H9 (cell line): ENCODE measurements around the gene AKT3. TPM values are rescaled to one million over a fixed set of nuclear protein-coding genes. Genes with fewer than 3 reads are reported as not detected.

ENCODE experiments used
- DNase-seq: peaks from one replicate; pipeline ENCODE4 v3.0.0-alpha.2; 2017
- H2AFZ ChIP-seq: one replicate; pipeline ENCODE4 v1.6.1; 2013; ENCODE audit warnings: mild to moderate bottlenecking, low read length, control low read depth, moderate library complexity
- H2AK5ac ChIP-seq: 2 replicates; pipeline ENCODE4 v1.6.1; 2013; ENCODE audit warnings: low read length, control low read depth, mixed read lengths; ENCODE audit not compliant: insufficient read length
- H2BK120ac ChIP-seq: one replicate; pipeline ENCODE4 v1.6.1; 2013; ENCODE audit warnings: low read depth, mild to moderate bottlenecking, low read length, control low read depth, inconsistent platforms; ENCODE audit not compliant: poor library complexity, severe bottlenecking
- H2BK12ac ChIP-seq: 2 replicates; pipeline ENCODE4 v1.6.1; 2013; ENCODE audit warnings: low read length, control low read depth, mixed read lengths, low read depth; ENCODE audit not compliant: insufficient read length
- H2BK15ac ChIP-seq: 2 replicates; pipeline ENCODE4 v1.6.1; 2013; ENCODE audit warnings: low read depth, low read length, control low read depth
- H2BK20ac ChIP-seq: one replicate; pipeline ENCODE4 v1.6.1; 2013; ENCODE audit warnings: low read depth, mild to moderate bottlenecking, low read length, control low read depth, inconsistent platforms; ENCODE audit not compliant: poor library complexity, severe bottlenecking
- H2BK5ac ChIP-seq: 2 replicates; pipeline ENCODE4 v1.6.1; 2013; ENCODE audit warnings: low read length, control low read depth, mixed read lengths; ENCODE audit not compliant: insufficient read length
- H3K14ac ChIP-seq: 2 replicates; pipeline ENCODE4 v1.6.1; 2013; ENCODE audit warnings: low read length, control low read depth; ENCODE audit not compliant: insufficient read depth
- H3K18ac ChIP-seq: 2 replicates; pipeline ENCODE4 v1.6.1; 2013; ENCODE audit warnings: low read depth, mild to moderate bottlenecking, mixed read lengths, low read length, control low read depth; ENCODE audit not compliant: insufficient read length
- H3K23ac ChIP-seq: 2 replicates; pipeline ENCODE4 v1.6.1; 2013; ENCODE audit warnings: low read length, control low read depth, mixed read lengths, low read depth; ENCODE audit not compliant: insufficient read length
- H3K23me2 ChIP-seq: 2 replicates; pipeline ENCODE4 v1.6.1; 2013; ENCODE audit warnings: low read depth, mild to moderate bottlenecking, mixed read lengths, low read length, control low read depth; ENCODE audit not compliant: insufficient read length, poor library complexity, severe bottlenecking
- H3K27ac ChIP-seq: 2 replicates; pipeline ENCODE4 v1.5.1; 2013; ENCODE audit warnings: low read length, control low read depth, mixed read lengths, low read depth; ENCODE audit not compliant: insufficient read length
- H3K27me3 ChIP-seq: 2 replicates; pipeline ENCODE4 v1.6.1; 2013; ENCODE audit warnings: low read length, control low read depth, inconsistent platforms; ENCODE audit not compliant: insufficient read depth
- H3K4ac ChIP-seq: 2 replicates; pipeline ENCODE4 v1.6.1; 2013; ENCODE audit warnings: low read depth, mild to moderate bottlenecking, control low read depth, inconsistent platforms, low read length, moderate library complexity
- H3K4me1 ChIP-seq: 2 replicates; pipeline ENCODE4 v1.6.1; 2013; ENCODE audit warnings: low read length, control low read depth, inconsistent platforms; ENCODE audit not compliant: insufficient read depth
- H3K4me2 ChIP-seq: 2 replicates; pipeline ENCODE4 v1.6.1; 2013; ENCODE audit warnings: low read length, control low read depth, mixed read lengths; ENCODE audit not compliant: insufficient read length, insufficient read depth
- H3K56ac ChIP-seq: 2 replicates; pipeline ENCODE4 v1.6.1; 2013; ENCODE audit warnings: low read depth, mild to moderate bottlenecking, mixed read lengths, low read length, control low read depth; ENCODE audit not compliant: insufficient read length
- H3K79me1 ChIP-seq: 2 replicates; pipeline ENCODE4 v1.6.1; 2013; ENCODE audit warnings: low read depth, mild to moderate bottlenecking, moderate library complexity, low read length, control low read depth, inconsistent platforms; ENCODE audit not compliant: insufficient read depth, poor library complexity, severe bottlenecking
- H3K79me2 ChIP-seq: 2 replicates; pipeline ENCODE4 v1.6.1; 2013; ENCODE audit warnings: low read length, control low read depth, inconsistent platforms; ENCODE audit not compliant: insufficient read depth
- H3K9ac ChIP-seq: 2 replicates; pipeline ENCODE4 v1.6.1; 2013; ENCODE audit warnings: low read length, control low read depth, mixed read lengths; ENCODE audit not compliant: insufficient read length; ENCODE audit errors: extremely low read depth
- H3K9me3 ChIP-seq: one replicate; pipeline ENCODE4 v1.6.1; 2013; ENCODE audit warnings: low read depth, low read length, inconsistent platforms; ENCODE audit not compliant: control insufficient read depth
- H3T11ph ChIP-seq: one replicate; pipeline ENCODE4 v1.6.1; 2013; ENCODE audit warnings: mild to moderate bottlenecking, low read length, control low read depth, inconsistent platforms
- H4K20me1 ChIP-seq: one replicate; pipeline ENCODE4 v1.6.1; 2013; ENCODE audit not compliant: control insufficient read depth, insufficient read length, insufficient read depth
- H4K5ac ChIP-seq: 2 replicates; pipeline ENCODE4 v1.6.1; 2013; ENCODE audit warnings: low read depth, mild to moderate bottlenecking, mixed read lengths, low read length, control low read depth; ENCODE audit not compliant: insufficient read length
- H4K8ac ChIP-seq: replicated peaks from 2 replicates; pipeline ENCODE4 v1.6.1; 2013; ENCODE audit warnings: low read length, control low read depth, mixed read lengths, low read depth; ENCODE audit not compliant: insufficient read length
- H4K91ac ChIP-seq: 2 replicates; pipeline ENCODE4 v1.6.1; 2013; ENCODE audit warnings: low read depth, mild to moderate bottlenecking, moderate library complexity, mixed read lengths, low read length, control low read depth; ENCODE audit not compliant: insufficient read length
- H3K27ac Mint-ChIP-seq, 3 experiments: 2 replicates in 2 of 3; 3 replicates in 1 of 3; pipeline ENCODE4 v1.8.0; 2020 to 2021; ENCODE audit warnings: mixed read lengths in 3 of 3, mild to moderate bottlenecking in 1 of 3, moderate library complexity in 1 of 3
- H3K27me3 Mint-ChIP-seq: 2 replicates; pipeline ENCODE4 v1.8.0; 2021; ENCODE audit warnings: low read depth, mild to moderate bottlenecking, moderate library complexity, mixed read lengths
- H3K36me3 Mint-ChIP-seq, 3 experiments: 2 replicates in 2 of 3; 3 replicates in 1 of 3; pipeline ENCODE4 v1.8.0; 2020 to 2021; ENCODE audit warnings: low read depth in 3 of 3, mixed read lengths in 3 of 3; ENCODE audit not compliant: insufficient read depth in 1 of 3
- H3K4me1 Mint-ChIP-seq, 2 experiments: 2 replicates each; pipeline ENCODE4 v1.8.0; 2020; ENCODE audit warnings: mixed read lengths in 2 of 2
- H3K4me3 Mint-ChIP-seq, 2 experiments: 2 replicates in 1 of 2; 3 replicates in 1 of 2; pipeline ENCODE4 v1.8.0; 2020 to 2021; ENCODE audit warnings: mild to moderate bottlenecking in 2 of 2, mixed read lengths in 2 of 2, moderate library complexity in 1 of 2
- H3K9me3 Mint-ChIP-seq, 2 experiments: 2 replicates in 1 of 2; 3 replicates in 1 of 2; pipeline ENCODE4 v1.8.0; 2020; ENCODE audit warnings: mild to moderate bottlenecking in 2 of 2, mixed read lengths in 2 of 2, moderate library complexity in 1 of 2
- CTCF ChIP-seq: fragments of 200-600 bp; sonication (generic); conservative IDR thresholded peaks from 3 replicates; pipeline ENCODE4 v1.8.0; 2021; ENCODE audit warnings: antibody characterized with exemption, mild to moderate bottlenecking
- WGBS: extraction: QIAGEN DNeasy Blood & Tissue Kit; methylation state at CpG from one replicate; pipeline ENCODE4 v1.1.7; 2013; ENCODE audit warnings: missing lambda C conversion rate, low lambda C conversion rate, mixed read lengths; ENCODE audit not compliant: insufficient read length; ENCODE audit errors: extremely low coverage; 5-methylcytosine and 5-hydroxymethylcytosine counted together
- total RNA-seq: library from RNA; stranded (reverse); gene quantifications from 2 replicates; pipeline ENCODE4 v1.2.1, GENCODE V29; 2021

AKT3 gene
- total RNA-seq, 1 experiment from 2014 or later, result 27.8 TPM

- no peaks in the 10 kb centered on the region for H4K20me1 ChIP-seq
- Mint-ChIP-seq H3K4me3 (no peak overlapping the region), H3K27me3 (no peaks in the 10 kb centered on the region), H3K9me3 (no peaks in the 10 kb centered on the region), H3K4me1 (peaks cover 14 to 15% of the 10 kb centered on the region in 2 experiments), H3K36me3 (no peaks in the 10 kb centered on the region), H3K27ac (no peak overlapping the region)
- peaks cover 5% of the 10 kb centered on the region; the same call in 1 of the 2 replicates for H3K4me1 ChIP-seq
- no peak overlapping the region for H3K9ac ChIP-seq
- no peaks in the 10 kb centered on the region for H3K79me2 ChIP-seq
- no peaks in the 10 kb centered on the region for H3K79me1 ChIP-seq
- H3K4ac ChIP-seq, result no peak overlapping the region
- H2BK15ac ChIP-seq, result no peak overlapping the region
- H3K23me2 ChIP-seq, result no peaks in the 10 kb centered on the region
- no peak overlapping the region for H2BK12ac ChIP-seq
- H2BK20ac ChIP-seq, result no peak overlapping the region
- H3K27me3 ChIP-seq, result no peaks in the 10 kb centered on the region
- H3K56ac ChIP-seq, result no peak overlapping the region
- H2BK120ac ChIP-seq, result no peak overlapping the region
- DNase-seq, result no peak
- no peak overlapping the region for H3K18ac ChIP-seq
- no peak overlapping the region for H4K5ac ChIP-seq
- no peak overlapping the region for H3K14ac ChIP-seq
- H2AFZ ChIP-seq, result no peak overlapping the region
- H2AK5ac ChIP-seq, result no peak overlapping the region
- no CpG with 5 or more reads among the region's 6 CpGs for WGBS
- H3K9me3 ChIP-seq, result no peaks in the 10 kb centered on the region
- H4K8ac ChIP-seq, result no peak overlapping the region
- H3K27ac ChIP-seq, result no peak overlapping the region
- no peak overlapping the region for H3T11ph ChIP-seq
- no peak overlapping the region for H3K23ac ChIP-seq
- TF ChIP-seq CTCF, result no peak
- H2BK5ac ChIP-seq, result no peak overlapping the region
- no peak overlapping the region for H4K91ac ChIP-seq
- no peak overlapping the region for H3K4me2 ChIP-seq
These were observed 95.7 kb downstream of the AKT3 start for GRCh38 chr1:243754348-243754747.
